Measurements from ENCODE around the gene KATNIP. TPM values are rescaled to one million over a fixed set of nuclear protein-coding genes. Genes with fewer than 3 reads are reported as not detected.

The KATNIP gene
- total and polyA plus RNA-seq, 2 of the 13 experiments (the other 11 are each of a cell fraction or from before 2014, with no cell fraction given): 9.7 to 12.0 TPM

DNA sequence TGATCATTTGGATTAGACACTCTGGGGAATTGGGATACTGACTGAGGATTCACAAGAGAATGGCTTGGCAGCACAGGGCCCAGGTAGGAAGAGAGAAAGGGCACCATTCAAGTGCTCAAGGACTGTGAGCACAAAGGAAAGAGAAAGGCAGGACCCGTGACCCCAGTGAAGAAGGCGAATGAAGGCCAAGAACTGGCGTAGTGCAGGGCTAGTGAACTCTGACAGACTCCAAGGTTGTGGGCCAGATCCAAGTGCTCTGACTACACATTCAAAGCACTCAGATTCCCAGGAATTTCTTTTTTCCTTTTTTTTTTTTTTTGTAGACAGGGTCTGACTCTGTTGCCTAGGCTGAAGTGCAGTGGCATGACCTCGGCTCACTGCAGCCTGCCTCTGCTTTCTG lies 5.3 kb upstream of the KATNIP start (continued):
- TF ChIP-seq DPF2 (CRISPR knock-in tag; IDR thresholded peaks at IDR 0.05; ENCODE audit: borderline replicate concordance, low read depth): no peak
- TF ChIP-seq TBX3 (IDR thresholded peaks at IDR 0.05; ENCODE audit: borderline replicate concordance): no peak
- TF ChIP-seq, protein P1, sequence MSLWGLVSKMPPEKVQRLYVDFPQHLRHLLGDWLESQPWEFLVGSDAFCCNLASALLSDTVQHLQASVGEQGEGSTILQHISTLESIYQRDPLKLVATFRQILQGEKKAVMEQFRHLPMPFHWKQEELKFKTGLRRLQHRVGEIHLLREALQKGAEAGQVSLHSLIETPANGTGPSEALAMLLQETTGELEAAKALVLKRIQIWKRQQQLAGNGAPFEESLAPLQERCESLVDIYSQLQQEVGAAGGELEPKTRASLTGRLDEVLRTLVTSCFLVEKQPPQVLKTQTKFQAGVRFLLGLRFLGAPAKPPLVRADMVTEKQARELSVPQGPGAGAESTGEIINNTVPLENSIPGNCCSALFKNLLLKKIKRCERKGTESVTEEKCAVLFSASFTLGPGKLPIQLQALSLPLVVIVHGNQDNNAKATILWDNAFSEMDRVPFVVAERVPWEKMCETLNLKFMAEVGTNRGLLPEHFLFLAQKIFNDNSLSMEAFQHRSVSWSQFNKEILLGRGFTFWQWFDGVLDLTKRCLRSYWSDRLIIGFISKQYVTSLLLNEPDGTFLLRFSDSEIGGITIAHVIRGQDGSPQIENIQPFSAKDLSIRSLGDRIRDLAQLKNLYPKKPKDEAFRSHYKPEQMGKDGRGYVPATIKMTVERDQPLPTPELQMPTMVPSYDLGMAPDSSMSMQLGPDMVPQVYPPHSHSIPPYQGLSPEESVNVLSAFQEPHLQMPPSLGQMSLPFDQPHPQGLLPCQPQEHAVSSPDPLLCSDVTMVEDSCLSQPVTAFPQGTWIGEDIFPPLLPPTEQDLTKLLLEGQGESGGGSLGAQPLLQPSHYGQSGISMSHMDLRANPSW (CRISPR knock-in tag; IDR thresholded peaks at IDR 0.05; ENCODE audit: borderline replicate concordance): no peak
- no peak for TF ChIP-seq ZNF136 (CRISPR knock-in tag; IDR thresholded peaks at IDR 0.05; ENCODE audit: low read depth)
- TF ChIP-seq RAD51 (IDR thresholded peaks at IDR 0.05; ENCODE audit: borderline replicate concordance): no peak
- TF ChIP-seq, protein P2, sequence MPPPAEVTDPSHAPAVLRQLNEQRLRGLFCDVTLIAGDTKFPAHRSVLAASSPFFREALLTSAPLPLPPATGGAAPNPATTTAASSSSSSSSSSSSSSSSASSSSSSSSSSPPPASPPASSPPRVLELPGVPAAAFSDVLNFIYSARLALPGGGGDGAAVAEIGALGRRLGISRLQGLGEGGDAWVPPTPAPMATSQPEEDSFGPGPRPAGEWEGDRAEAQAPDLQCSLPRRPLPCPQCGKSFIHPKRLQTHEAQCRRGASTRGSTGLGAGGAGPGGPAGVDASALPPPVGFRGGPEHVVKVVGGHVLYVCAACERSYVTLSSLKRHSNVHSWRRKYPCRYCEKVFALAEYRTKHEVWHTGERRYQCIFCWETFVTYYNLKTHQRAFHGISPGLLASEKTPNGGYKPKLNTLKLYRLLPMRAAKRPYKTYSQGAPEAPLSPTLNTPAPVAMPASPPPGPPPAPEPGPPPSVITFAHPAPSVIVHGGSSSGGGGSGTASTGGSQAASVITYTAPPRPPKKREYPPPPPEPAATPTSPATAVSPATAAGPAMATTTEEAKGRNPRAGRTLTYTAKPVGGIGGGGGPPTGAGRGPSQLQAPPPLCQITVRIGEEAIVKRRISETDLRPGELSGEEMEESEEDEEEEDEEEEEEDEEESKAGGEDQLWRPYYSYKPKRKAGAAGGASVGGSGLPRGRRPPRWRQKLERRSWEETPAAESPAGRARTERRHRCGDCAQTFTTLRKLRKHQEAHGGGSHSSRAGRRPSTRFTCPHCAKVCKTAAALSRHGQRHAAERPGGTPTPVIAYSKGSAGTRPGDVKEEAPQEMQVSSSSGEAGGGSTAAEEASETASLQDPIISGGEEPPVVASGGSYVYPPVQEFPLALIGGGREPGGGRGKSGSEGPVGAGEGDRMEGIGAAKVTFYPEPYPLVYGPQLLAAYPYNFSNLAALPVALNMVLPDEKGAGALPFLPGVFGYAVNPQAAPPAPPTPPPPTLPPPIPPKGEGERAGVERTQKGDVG (CRISPR knock-in tag; IDR thresholded peaks at IDR 0.05; ENCODE audit: borderline replicate concordance): no peak
- no peak for TF ChIP-seq ZFP37 (CRISPR knock-in tag; IDR thresholded peaks at IDR 0.05; ENCODE audit: borderline replicate concordance)
- no peak for TF ChIP-seq RFX3 (CRISPR knock-in tag; IDR thresholded peaks at IDR 0.05)
- TF ChIP-seq PHB2 (IDR thresholded peaks at IDR 0.05; ENCODE audit: partially characterized antibody): no peak

Measured in HepG2 (cell line).